H9 (cell line): ENCODE measurements around the gene IGSF11. TPM values are rescaled to one million over a fixed set of nuclear protein-coding genes. Genes with fewer than 3 reads are reported as not detected.

Experiments used
- DNase-seq: peaks from one replicate; pipeline ENCODE4 v3.0.0-alpha.2; 2017
- H2AFZ ChIP-seq: one replicate; pipeline ENCODE4 v1.6.1; 2013; ENCODE audit warnings: mild to moderate bottlenecking, low read length, control low read depth, moderate library complexity
- H2AK5ac ChIP-seq: 2 replicates; pipeline ENCODE4 v1.6.1; 2013; ENCODE audit warnings: low read length, control low read depth, mixed read lengths; ENCODE audit not compliant: insufficient read length
- H2BK120ac ChIP-seq: one replicate; pipeline ENCODE4 v1.6.1; 2013; ENCODE audit warnings: low read depth, mild to moderate bottlenecking, low read length, control low read depth, inconsistent platforms; ENCODE audit not compliant: poor library complexity, severe bottlenecking
- H2BK12ac ChIP-seq: 2 replicates; pipeline ENCODE4 v1.6.1; 2013; ENCODE audit warnings: low read length, control low read depth, mixed read lengths, low read depth; ENCODE audit not compliant: insufficient read length
- H2BK15ac ChIP-seq: 2 replicates; pipeline ENCODE4 v1.6.1; 2013; ENCODE audit warnings: low read depth, low read length, control low read depth
- H2BK20ac ChIP-seq: one replicate; pipeline ENCODE4 v1.6.1; 2013; ENCODE audit warnings: low read depth, mild to moderate bottlenecking, low read length, control low read depth, inconsistent platforms; ENCODE audit not compliant: poor library complexity, severe bottlenecking
- H2BK5ac ChIP-seq: 2 replicates; pipeline ENCODE4 v1.6.1; 2013; ENCODE audit warnings: low read length, control low read depth, mixed read lengths; ENCODE audit not compliant: insufficient read length
- H3K14ac ChIP-seq: 2 replicates; pipeline ENCODE4 v1.6.1; 2013; ENCODE audit warnings: low read length, control low read depth; ENCODE audit not compliant: insufficient read depth
- H3K18ac ChIP-seq: 2 replicates; pipeline ENCODE4 v1.6.1; 2013; ENCODE audit warnings: low read depth, mild to moderate bottlenecking, mixed read lengths, low read length, control low read depth; ENCODE audit not compliant: insufficient read length
- H3K23ac ChIP-seq: 2 replicates; pipeline ENCODE4 v1.6.1; 2013; ENCODE audit warnings: low read length, control low read depth, mixed read lengths, low read depth; ENCODE audit not compliant: insufficient read length
- H3K23me2 ChIP-seq: 2 replicates; pipeline ENCODE4 v1.6.1; 2013; ENCODE audit warnings: low read depth, mild to moderate bottlenecking, mixed read lengths, low read length, control low read depth; ENCODE audit not compliant: insufficient read length, poor library complexity, severe bottlenecking
- H3K27ac ChIP-seq: 2 replicates; pipeline ENCODE4 v1.5.1; 2013; ENCODE audit warnings: low read length, control low read depth, mixed read lengths, low read depth; ENCODE audit not compliant: insufficient read length
- H3K27me3 ChIP-seq: 2 replicates; pipeline ENCODE4 v1.6.1; 2013; ENCODE audit warnings: low read length, control low read depth, inconsistent platforms; ENCODE audit not compliant: insufficient read depth
- H3K4ac ChIP-seq: 2 replicates; pipeline ENCODE4 v1.6.1; 2013; ENCODE audit warnings: low read depth, mild to moderate bottlenecking, control low read depth, inconsistent platforms, low read length, moderate library complexity
- H3K4me1 ChIP-seq: 2 replicates; pipeline ENCODE4 v1.6.1; 2013; ENCODE audit warnings: low read length, control low read depth, inconsistent platforms; ENCODE audit not compliant: insufficient read depth
- H3K4me2 ChIP-seq: 2 replicates; pipeline ENCODE4 v1.6.1; 2013; ENCODE audit warnings: low read length, control low read depth, mixed read lengths; ENCODE audit not compliant: insufficient read length, insufficient read depth
- H3K56ac ChIP-seq: 2 replicates; pipeline ENCODE4 v1.6.1; 2013; ENCODE audit warnings: low read depth, mild to moderate bottlenecking, mixed read lengths, low read length, control low read depth; ENCODE audit not compliant: insufficient read length
- H3K79me1 ChIP-seq: 2 replicates; pipeline ENCODE4 v1.6.1; 2013; ENCODE audit warnings: low read depth, mild to moderate bottlenecking, moderate library complexity, low read length, control low read depth, inconsistent platforms; ENCODE audit not compliant: insufficient read depth, poor library complexity, severe bottlenecking
- H3K79me2 ChIP-seq: 2 replicates; pipeline ENCODE4 v1.6.1; 2013; ENCODE audit warnings: low read length, control low read depth, inconsistent platforms; ENCODE audit not compliant: insufficient read depth
- H3K9ac ChIP-seq: 2 replicates; pipeline ENCODE4 v1.6.1; 2013; ENCODE audit warnings: low read length, control low read depth, mixed read lengths; ENCODE audit not compliant: insufficient read length; ENCODE audit errors: extremely low read depth
- H3K9me3 ChIP-seq: one replicate; pipeline ENCODE4 v1.6.1; 2013; ENCODE audit warnings: low read depth, low read length, inconsistent platforms; ENCODE audit not compliant: control insufficient read depth
- H3T11ph ChIP-seq: one replicate; pipeline ENCODE4 v1.6.1; 2013; ENCODE audit warnings: mild to moderate bottlenecking, low read length, control low read depth, inconsistent platforms
- H4K20me1 ChIP-seq: one replicate; pipeline ENCODE4 v1.6.1; 2013; ENCODE audit not compliant: control insufficient read depth, insufficient read length, insufficient read depth
- H4K5ac ChIP-seq: 2 replicates; pipeline ENCODE4 v1.6.1; 2013; ENCODE audit warnings: low read depth, mild to moderate bottlenecking, mixed read lengths, low read length, control low read depth; ENCODE audit not compliant: insufficient read length
- H4K8ac ChIP-seq: replicated peaks from 2 replicates; pipeline ENCODE4 v1.6.1; 2013; ENCODE audit warnings: low read length, control low read depth, mixed read lengths, low read depth; ENCODE audit not compliant: insufficient read length
- H4K91ac ChIP-seq: 2 replicates; pipeline ENCODE4 v1.6.1; 2013; ENCODE audit warnings: low read depth, mild to moderate bottlenecking, moderate library complexity, mixed read lengths, low read length, control low read depth; ENCODE audit not compliant: insufficient read length
- H3K27ac Mint-ChIP-seq, 3 experiments: 2 replicates in 2 of 3; 3 replicates in 1 of 3; pipeline ENCODE4 v1.8.0; 2020 to 2021; ENCODE audit warnings: mixed read lengths in 3 of 3, mild to moderate bottlenecking in 1 of 3, moderate library complexity in 1 of 3
- H3K27me3 Mint-ChIP-seq: 2 replicates; pipeline ENCODE4 v1.8.0; 2021; ENCODE audit warnings: low read depth, mild to moderate bottlenecking, moderate library complexity, mixed read lengths
- H3K36me3 Mint-ChIP-seq, 3 experiments: 2 replicates in 2 of 3; 3 replicates in 1 of 3; pipeline ENCODE4 v1.8.0; 2020 to 2021; ENCODE audit warnings: low read depth in 3 of 3, mixed read lengths in 3 of 3; ENCODE audit not compliant: insufficient read depth in 1 of 3
- H3K4me1 Mint-ChIP-seq, 2 experiments: 2 replicates each; pipeline ENCODE4 v1.8.0; 2020; ENCODE audit warnings: mixed read lengths in 2 of 2
- H3K4me3 Mint-ChIP-seq, 2 experiments: 2 replicates in 1 of 2; 3 replicates in 1 of 2; pipeline ENCODE4 v1.8.0; 2020 to 2021; ENCODE audit warnings: mild to moderate bottlenecking in 2 of 2, mixed read lengths in 2 of 2, moderate library complexity in 1 of 2
- H3K9me3 Mint-ChIP-seq, 2 experiments: 2 replicates in 1 of 2; 3 replicates in 1 of 2; pipeline ENCODE4 v1.8.0; 2020; ENCODE audit warnings: mild to moderate bottlenecking in 2 of 2, mixed read lengths in 2 of 2, moderate library complexity in 1 of 2
- CTCF ChIP-seq: fragments of 200-600 bp; sonication (generic); conservative IDR thresholded peaks from 3 replicates; pipeline ENCODE4 v1.8.0; 2021; ENCODE audit warnings: antibody characterized with exemption, mild to moderate bottlenecking
- WGBS: extraction: QIAGEN DNeasy Blood & Tissue Kit; methylation state at CpG from one replicate; pipeline ENCODE4 v1.1.7; 2013; ENCODE audit warnings: missing lambda C conversion rate, low lambda C conversion rate, mixed read lengths; ENCODE audit not compliant: insufficient read length; ENCODE audit errors: extremely low coverage; 5-methylcytosine and 5-hydroxymethylcytosine counted together
- total RNA-seq: library from RNA; stranded (reverse); gene quantifications from 2 replicates; pipeline ENCODE4 v1.2.1, GENCODE V29; 2021

The IGSF11 gene
- total RNA-seq, 1 experiment from 2014 or later, result 1.6 TPM

GRCh38 chr3:118980832-118981231 lies 53.8 kb downstream of the IGSF11 start:
- Histone ChIP-seq H3K27ac (no peak overlapping the region), H2BK12ac (no peak overlapping the region), H3K79me2 (peaks cover 1% of the 10 kb centered on the region; the same call in 1 of the 2 replicates), H3T11ph (no peak overlapping the region), H3K4ac (no peak overlapping the region), H3K14ac (no peak overlapping the region), H3K4me2 (no peak overlapping the region), H3K18ac (no peak overlapping the region), H3K9ac (no peak overlapping the region), H3K4me1 (peaks cover under 1% of the 10 kb centered on the region), H4K91ac (no peak overlapping the region), H4K20me1 (no peaks in the 10 kb centered on the region), H3K79me1 (no peaks in the 10 kb centered on the region), H4K5ac (no peak overlapping the region), H2BK15ac (no peak overlapping the region), H2BK120ac (no peak overlapping the region), H2AK5ac (no peak overlapping the region), H3K23me2 (no peaks in the 10 kb centered on the region), H2BK5ac (no peak overlapping the region), H3K23ac (no peak overlapping the region), H2BK20ac (no peak overlapping the region), H4K8ac (no peak overlapping the region), H3K56ac (no peak overlapping the region), H3K27me3 (no peaks in the 10 kb centered on the region), H3K9me3 (no peaks in the 10 kb centered on the region), H2AFZ (no peak overlapping the region)
- no peak for TF ChIP-seq CTCF
- Mint-ChIP-seq H3K4me3 (no peak overlapping the region), H3K9me3 (no peaks in the 10 kb centered on the region), H3K27me3 (no peaks in the 10 kb centered on the region), H3K27ac (no peak overlapping the region), H3K4me1 (peaks cover 15 to 19% of the 10 kb centered on the region in 2 experiments), H3K36me3 (no peaks in the 10 kb centered on the region)
- no CpG with 5 or more reads among the region's 2 CpGs for WGBS
- no peak for DNase-seq
